Measurements from ENCODE around the gene HMGCR. TPM values are rescaled to one million over a fixed set of nuclear protein-coding genes. Genes with fewer than 3 reads are reported as not detected.
"Not testable (repeated sequence)": the region's sequence is repeated elsewhere in the genome, so short reads cannot be mapped to it uniquely, and the experiment has no call there.

HMGCR gene
- polyA plus RNA-seq, result 9.0 TPM

DNA sequence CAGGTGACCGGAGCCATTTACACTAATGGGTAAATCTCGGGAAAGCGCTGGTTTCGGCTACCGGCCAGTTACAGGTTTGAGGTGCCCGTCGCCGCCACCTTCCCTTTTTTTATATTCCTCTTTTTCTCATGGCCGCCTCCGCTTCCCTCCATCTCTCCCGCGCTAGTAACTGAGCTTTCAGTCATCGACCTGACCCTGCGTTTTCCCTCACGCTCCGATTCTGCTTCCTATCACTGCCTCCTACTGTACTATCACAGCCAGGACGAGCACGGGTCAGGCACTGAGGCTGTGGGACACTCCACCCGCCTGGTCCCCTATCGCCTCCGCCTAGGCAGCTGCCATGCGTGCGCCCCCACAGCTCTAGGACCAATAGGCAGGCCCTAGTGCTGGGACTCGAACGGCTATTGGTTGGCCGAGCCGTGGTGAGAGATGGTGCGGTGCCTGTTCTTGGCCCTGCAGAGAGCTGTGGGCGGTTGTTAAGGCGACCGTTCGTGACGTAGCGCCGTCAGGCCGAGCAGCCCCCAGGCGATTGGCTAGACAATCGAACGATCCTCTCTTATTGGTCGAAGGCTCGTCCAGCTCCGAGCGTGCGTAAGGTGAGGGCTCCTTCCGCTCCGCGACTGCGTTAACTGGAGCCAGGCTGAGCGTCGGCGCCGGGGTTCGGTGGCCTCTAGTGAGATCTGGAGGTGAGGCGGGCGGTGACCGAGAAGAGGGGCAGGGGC lies at the start of gene HMGCR:
HMGCR (plus strand) TSS at position 606 of the 722 bp plus-strand sequence. CDS start 5,386 bp downstream, outside the sequence.
- H3K4me3 Mint-ChIP-seq, result no peak within 1 kb of the TSS
- H3K27me3 Mint-ChIP-seq, result no peaks in the 10 kb centered on the region
- no peaks in the 10 kb centered on the region for H3K9me3 Mint-ChIP-seq
- H3K4me1 Mint-ChIP-seq, result peaks cover 19 to 29% (median 24%) of the 10 kb centered on the region in 3 donors
- H3K27ac Mint-ChIP-seq, result no peak within 1 kb of the TSS
- H3K36me3 Mint-ChIP-seq, result no peaks in the 10 kb centered on the region

DNA sequence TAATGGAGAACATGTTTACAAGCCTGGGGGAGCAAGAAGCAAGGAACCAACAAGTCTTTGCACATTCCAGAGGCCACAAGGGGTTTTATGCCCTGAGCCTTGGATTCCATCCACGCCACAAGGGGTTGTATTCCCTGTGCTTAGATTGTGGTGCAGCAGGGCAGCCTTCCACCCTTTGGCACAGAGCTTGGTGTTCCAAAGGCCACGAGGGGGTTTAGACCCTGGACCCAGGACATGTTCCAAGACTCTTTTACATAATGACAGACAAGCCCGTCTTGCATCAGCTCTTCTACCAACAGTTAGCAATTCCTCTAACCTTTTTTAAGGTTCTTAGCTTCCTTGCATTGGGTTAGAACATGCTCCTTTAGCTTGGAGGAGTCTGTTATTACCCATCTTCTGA lies 45.2 kb upstream of the HMGCR start:
- H3K36me3 Mint-ChIP-seq, H3K9me3 Mint-ChIP-seq, H3K27me3 Mint-ChIP-seq, H3K27ac Mint-ChIP-seq, H3K4me1 Mint-ChIP-seq, H3K4me3 Mint-ChIP-seq: not testable (repeated sequence)

DNA sequence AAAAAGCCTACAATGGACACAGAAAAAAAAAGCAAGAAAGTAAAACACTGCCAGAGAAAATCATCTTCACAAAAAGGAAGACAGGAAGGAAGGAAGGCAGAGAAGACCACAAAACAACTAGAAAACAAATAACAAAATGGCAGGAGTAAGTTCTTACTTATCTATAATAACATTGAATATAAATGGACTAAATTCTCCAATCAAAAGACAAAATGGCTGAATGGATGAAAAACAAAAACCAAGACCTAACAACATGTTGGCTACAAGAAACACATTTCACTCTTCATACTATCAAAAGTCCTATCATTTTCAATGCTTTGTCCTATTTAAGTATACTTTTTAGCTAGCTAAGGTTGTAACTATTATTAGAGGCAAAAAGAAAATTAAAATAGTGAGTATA lies 36.9 kb upstream of the HMGCR start:
- H3K36me3 Mint-ChIP-seq, result peaks cover 1% of the 10 kb centered on the region
- peaks cover 0 to 2% (median 0%) of the 10 kb centered on the region in 3 donors for H3K4me1 Mint-ChIP-seq
- H3K27ac Mint-ChIP-seq, result no peak overlapping the region

DNA sequence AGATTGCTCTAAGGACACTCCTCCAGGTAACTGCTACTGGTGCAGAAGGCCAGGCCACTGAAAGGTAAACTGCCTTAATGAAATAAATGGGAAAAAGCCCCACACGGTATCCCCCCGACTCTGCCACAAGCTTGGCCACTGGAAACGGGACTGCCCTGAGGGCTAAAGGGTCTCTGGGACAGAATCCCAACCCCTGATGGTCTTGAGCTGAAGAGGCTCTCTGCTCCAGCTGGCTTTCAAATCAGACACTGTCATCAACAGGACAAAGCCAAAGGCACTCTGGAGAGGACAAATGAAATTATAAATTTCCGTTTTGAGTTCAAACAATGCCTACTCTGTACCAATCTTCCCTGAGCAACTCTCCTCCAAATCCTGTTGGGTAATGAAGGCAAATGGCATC lies 33.6 kb upstream of the HMGCR start:
- Mint-ChIP-seq H3K9me3 (peaks cover 2 to 11% (median 3%) of the 10 kb centered on the region in 3 donors), H3K4me3 (no peak overlapping the region), H3K36me3 (no peaks in the 10 kb centered on the region), H3K27me3 (peaks cover 8% of the 10 kb centered on the region), H3K27ac (peak overlapping the region in 1 of 3 donors; percentile 40), H3K4me1 (peaks cover 0 to 2% (median 0%) of the 10 kb centered on the region in 3 donors)

More for the DNA sequence above, 36.9 kb upstream of the HMGCR start:
- H3K9me3 Mint-ChIP-seq, result peaks cover 3 to 17% (median 4%) of the 10 kb centered on the region in 3 donors
- H3K4me3 Mint-ChIP-seq, result no peak overlapping the region
- peaks cover 6% of the 10 kb centered on the region for H3K27me3 Mint-ChIP-seq

DNA sequence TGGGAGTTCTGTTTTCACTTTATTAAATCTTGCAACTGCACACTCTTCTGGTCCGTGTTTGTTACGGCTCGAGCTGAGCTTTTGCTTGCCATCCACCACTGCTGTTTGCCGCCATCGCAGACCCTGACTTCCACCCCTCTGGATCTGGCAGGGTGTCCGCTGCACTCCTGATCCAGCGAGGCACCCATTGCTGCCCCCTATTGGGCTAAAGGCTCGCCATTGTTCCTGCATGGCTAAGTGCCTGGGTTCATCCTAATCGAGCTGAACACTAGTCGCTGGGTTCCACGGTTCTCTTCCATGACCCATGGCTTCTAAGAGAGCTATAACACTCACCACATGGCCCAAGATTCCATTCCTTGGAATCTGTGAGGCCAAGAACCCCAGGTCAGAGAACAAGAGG lies 32.5 kb upstream of the HMGCR start:
- H3K9me3 Mint-ChIP-seq, H3K27ac Mint-ChIP-seq, H3K27me3 Mint-ChIP-seq, H3K4me1 Mint-ChIP-seq, H3K36me3 Mint-ChIP-seq, H3K4me3 Mint-ChIP-seq: not testable (repeated sequence)

DNA sequence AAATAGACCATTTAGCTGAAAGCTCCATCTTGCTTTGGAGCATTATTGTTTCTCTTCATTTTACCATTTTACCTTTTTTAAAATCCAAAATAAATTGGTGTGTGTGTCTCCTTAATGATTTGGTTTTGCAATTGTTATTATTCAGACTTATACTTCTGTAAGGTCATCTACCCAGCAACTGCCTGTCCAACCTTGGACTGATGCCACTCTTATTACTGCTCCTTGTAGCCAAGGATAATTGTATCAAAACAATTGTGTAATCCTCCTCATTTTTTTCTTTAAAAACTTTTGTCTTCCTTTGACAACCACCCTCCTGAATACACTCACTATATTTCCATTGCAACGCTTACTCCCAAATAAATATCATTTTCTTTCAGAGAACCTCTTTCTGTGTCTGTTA lies 30.3 kb upstream of the HMGCR start:
- H3K27me3 Mint-ChIP-seq, result peaks cover 6% of the 10 kb centered on the region
- no peaks in the 10 kb centered on the region for H3K4me1 Mint-ChIP-seq
- no peak overlapping the region for H3K4me3 Mint-ChIP-seq
- no peaks in the 10 kb centered on the region for H3K36me3 Mint-ChIP-seq
- H3K27ac Mint-ChIP-seq, result no peak overlapping the region
- no peaks in the 10 kb centered on the region for H3K9me3 Mint-ChIP-seq

DNA sequence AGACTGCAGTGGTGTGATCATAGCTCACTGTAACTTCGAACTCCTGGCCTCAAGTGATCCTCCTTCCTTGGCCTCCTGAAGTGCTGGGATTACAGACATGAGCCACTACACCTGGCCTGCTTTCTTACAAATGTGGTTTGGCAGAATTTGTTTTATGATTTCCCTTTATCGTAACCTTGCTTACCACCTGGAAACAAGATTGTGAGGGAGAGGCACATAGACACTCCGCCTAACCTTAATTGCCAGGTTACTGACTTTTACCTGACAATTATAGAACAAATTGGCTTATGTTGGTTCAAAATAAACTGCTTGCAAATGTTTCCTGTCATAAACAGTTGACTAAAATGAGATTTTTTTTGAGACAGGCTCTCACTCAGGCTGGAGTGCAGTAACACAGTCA lies 26.8 kb upstream of the HMGCR start:
- Mint-ChIP-seq H3K36me3 (no peaks in the 10 kb centered on the region), H3K4me1 (no peaks in the 10 kb centered on the region), H3K9me3 (no peaks in the 10 kb centered on the region), H3K27me3 (peaks cover 2% of the 10 kb centered on the region), H3K4me3 (no peak overlapping the region), H3K27ac (no peak overlapping the region)

DNA sequence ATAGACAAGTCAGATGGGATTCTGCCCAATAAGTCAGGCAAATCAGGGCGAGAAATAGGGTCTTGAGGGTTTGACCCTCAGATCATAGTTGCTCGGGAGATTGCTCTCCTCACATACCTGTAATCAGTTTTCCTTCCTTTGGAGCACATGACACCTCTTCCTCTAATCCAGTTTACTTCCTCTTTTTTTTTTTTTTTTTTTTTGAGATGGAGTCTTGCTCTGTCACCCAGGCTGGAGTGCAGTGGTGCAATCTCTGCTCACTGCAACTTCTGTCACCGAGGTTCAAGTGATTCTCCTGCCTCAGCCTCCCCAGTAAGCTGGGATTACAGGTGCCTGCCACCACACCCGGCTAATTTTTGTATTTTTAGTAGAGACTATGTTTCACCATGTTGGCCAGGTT lies 17.9 kb upstream of the HMGCR start:
- peak overlapping the region in 1 of 4 donors; percentile 37 for H3K4me3 Mint-ChIP-seq
- H3K9me3 Mint-ChIP-seq, H3K27ac Mint-ChIP-seq, H3K36me3 Mint-ChIP-seq, H3K27me3 Mint-ChIP-seq, H3K4me1 Mint-ChIP-seq: not testable (repeated sequence)

DNA sequence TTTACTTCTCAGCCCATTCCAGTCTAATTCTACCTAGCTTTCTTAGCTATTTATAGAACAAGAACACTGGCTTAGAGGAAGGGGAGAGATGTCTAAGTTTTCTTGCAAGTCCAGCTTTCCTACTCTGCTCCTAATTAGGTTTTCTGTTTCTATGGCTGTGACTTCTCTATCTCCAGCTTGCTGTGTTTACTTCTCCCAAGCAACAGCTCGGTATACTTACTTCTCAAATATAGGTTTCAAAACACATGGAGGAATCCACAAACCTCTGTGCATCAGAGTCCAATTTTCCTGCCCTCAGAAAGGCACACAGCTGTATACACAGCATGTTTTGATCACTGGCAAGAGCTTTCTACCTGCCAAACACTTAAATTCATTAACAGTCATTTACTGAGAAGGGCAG lies 17.4 kb upstream of the HMGCR start:
- no peak overlapping the region for H3K27ac Mint-ChIP-seq
- H3K36me3 Mint-ChIP-seq, result no peaks in the 10 kb centered on the region
- no peaks in the 10 kb centered on the region for H3K4me1 Mint-ChIP-seq
- H3K27me3 Mint-ChIP-seq, result peaks cover 8% of the 10 kb centered on the region
- no peaks in the 10 kb centered on the region for H3K9me3 Mint-ChIP-seq
- H3K4me3 Mint-ChIP-seq, result no peak overlapping the region

DNA sequence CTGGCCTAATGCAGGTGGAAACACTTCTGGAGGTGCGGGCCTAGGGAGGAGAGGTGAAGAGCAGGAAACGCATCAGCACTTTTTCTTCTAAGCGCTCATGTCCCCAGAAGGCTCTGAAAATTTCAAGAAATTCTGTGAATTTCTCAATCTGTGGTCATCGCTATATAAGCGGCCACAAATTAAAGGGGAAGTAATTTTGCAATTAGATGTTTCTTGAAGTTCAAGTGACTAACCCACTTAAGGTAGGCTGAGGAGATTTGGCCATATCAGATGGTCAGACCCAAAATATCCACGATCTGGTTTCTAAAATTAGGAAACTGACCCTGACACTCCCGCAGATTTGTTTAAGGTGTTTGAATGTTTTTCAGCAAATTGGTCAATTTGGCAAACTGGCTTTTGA lies 16.6 kb upstream of the HMGCR start:
- Mint-ChIP-seq H3K9me3 (no peaks in the 10 kb centered on the region), H3K4me1 (no peaks in the 10 kb centered on the region), H3K27me3 (peaks cover 8% of the 10 kb centered on the region), H3K27ac (no peak overlapping the region), H3K36me3 (no peaks in the 10 kb centered on the region), H3K4me3 (no peak overlapping the region)

DNA sequence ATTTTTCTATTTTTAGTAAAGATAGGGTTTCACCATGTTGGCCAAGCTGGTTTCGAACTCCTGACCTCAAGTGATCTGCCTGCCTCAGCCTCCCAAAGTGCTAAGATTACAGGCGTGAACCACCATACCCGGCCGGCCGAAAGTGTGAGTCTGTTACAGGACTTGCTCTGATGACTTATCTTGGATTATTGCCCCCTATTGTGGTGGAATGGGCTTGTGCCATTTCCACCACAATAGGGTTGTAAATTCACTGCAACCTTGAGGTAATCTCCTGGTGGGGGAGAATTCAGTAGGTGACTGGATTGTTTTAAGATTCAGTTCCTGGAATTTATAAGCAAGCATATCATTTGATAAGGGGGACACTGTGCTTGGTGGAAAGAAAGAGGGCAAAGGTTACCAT lies 15.0 kb upstream of the HMGCR start:
- Mint-ChIP-seq H3K4me1 (no peaks in the 10 kb centered on the region), H3K36me3 (no peaks in the 10 kb centered on the region), H3K27me3 (peaks cover 8% of the 10 kb centered on the region), H3K4me3 (no peak overlapping the region), H3K27ac (no peak overlapping the region), H3K9me3 (no peaks in the 10 kb centered on the region)

DNA sequence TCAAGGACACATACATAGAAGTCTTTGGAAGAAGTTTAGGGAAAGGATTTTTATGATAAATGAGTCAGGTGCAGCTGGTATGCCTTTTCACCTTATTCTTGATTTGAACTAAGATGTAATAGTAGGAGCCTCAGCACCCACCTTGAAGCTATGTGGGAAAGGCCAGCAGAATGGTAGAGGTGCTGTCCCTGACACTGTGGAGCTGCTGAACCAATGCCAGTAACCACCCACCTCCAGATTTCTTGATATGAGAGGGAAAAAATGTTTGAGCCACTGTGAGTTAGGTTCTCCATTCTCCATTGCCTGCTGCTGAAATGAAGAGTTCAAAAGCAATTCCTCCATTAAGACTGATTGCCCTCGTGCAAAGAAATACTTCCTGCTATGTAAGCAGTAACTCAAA lies 12.2 kb upstream of the HMGCR start:
- Mint-ChIP-seq H3K9me3 (no peaks in the 10 kb centered on the region), H3K36me3 (no peaks in the 10 kb centered on the region)

DNA sequence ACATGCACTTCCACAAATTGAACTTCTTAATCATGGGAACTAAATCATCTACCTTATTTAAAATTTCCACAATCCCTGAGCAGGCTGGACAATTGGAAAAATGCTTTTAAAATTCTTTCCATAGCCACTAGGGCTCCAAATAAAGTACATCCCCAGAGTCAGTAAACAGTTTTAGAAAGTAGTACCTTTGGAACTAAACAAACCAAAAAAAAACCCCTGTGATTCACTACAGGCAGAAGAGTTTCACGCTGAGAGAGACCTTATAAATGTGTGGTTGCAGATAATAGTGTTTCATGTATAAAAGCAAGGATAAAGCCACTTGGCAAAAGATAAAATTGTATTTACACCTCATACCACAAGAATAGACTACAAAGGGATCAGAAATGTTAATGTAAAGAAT lies 11.8 kb upstream of the HMGCR start:
- Mint-ChIP-seq H3K4me3 (no peak overlapping the region), H3K27ac (no peak overlapping the region), H3K4me1 (no peaks in the 10 kb centered on the region), H3K36me3 (no peaks in the 10 kb centered on the region), H3K9me3 (no peaks in the 10 kb centered on the region), H3K27me3 (peaks cover 5% of the 10 kb centered on the region)

More for the DNA sequence above, 12.2 kb upstream of the HMGCR start:
- Mint-ChIP-seq H3K4me1 (no peaks in the 10 kb centered on the region), H3K27me3 (peaks cover 6% of the 10 kb centered on the region), H3K4me3 (no peak overlapping the region), H3K27ac (no peak overlapping the region)

DNA sequence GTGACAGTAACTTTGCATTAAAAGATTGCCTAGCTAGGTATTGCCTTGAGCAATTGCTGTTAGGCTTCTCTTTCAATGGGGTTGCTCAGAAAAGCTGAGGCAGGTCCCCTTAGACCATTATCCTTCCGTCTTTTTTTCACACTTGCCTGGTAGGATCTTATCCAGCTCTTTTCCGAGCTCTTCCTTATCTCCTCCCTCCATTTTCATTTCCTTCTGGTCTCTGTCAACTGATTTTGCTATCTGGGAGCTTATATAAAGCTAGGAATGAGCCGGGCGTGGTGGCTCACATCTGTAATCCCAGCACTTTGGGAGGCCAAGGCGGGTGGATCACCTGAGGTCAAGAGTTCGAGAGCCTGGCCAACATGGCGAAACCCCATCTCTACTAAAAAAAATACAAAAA lies 6.6 kb upstream of the HMGCR start:
- Mint-ChIP-seq H3K9me3 (no peaks in the 10 kb centered on the region), H3K4me1 (no peaks in the 10 kb centered on the region), H3K27ac (no peak overlapping the region), H3K36me3 (no peaks in the 10 kb centered on the region), H3K27me3 (no peaks in the 10 kb centered on the region), H3K4me3 (no peak overlapping the region)

DNA sequence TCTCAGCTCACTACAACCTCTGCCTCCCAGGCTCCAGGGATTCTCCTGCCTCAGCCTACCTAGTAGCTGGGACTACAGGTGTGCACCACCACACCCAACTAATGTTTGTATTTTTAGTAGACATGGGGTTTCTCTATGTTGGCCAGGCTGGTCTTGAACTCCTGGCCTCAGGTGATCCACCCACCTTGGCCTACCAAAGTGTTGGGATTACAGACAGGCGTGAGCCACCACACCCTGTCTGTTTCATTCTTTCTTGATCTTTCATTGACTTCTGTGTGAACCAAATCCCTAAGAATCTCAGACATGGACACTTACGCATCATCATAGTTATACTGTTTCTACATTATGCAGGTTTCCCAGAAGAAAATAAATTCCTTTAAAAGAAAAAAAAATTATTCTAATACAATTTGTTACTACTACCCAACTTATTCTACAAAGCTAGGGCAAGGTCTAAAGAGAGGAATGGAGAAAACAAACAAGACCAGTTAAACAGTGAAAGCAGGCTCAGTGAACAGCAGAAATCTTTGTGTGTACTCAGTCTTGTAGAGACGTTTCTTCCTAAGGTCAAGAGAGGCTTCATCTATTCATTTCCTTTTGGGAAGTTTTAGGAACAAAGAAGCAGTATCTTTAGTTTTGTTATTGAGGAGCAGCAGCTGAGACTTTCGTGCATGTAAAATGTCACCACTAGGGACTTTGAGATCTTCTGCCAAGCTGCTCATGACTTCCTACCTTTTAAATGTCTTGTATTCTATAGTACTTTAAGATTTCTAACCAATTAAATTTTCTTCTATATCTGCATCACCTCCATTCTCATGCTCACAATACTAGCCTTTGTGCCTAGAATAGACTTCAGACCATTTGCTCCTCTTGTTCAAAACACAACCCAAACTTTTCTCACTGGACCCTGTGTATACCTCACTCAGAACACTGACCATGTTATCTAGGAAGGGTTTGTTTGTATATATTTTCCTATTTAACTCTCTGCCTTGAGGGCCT lies 5.6 kb upstream of the HMGCR start:
- Mint-ChIP-seq H3K36me3 (no peaks in the 10 kb centered on the region), H3K4me3 (no peak overlapping the region), H3K4me1 (no peaks in the 10 kb centered on the region), H3K9me3 (no peaks in the 10 kb centered on the region), H3K27me3 (no peaks in the 10 kb centered on the region), H3K27ac (no peak overlapping the region)

Measured in IgD-negative memory B cell (primary cell).